Nephron progenitor cell (in vitro differentiated cells): ENCODE measurements around the gene TRERF1.
"Not testable (repeated sequence)": the region's sequence is repeated elsewhere in the genome, so short reads cannot be mapped to it uniquely, and the experiment has no call there.

Experiments
- DNase-seq: peaks from one replicate; pipeline ENCODE4 v3.0.0; 2021
- H3K27ac Mint-ChIP-seq: 2 replicates; pipeline ENCODE4 v1.8.0; 2021; ENCODE audit warnings: mild to moderate bottlenecking, moderate library complexity, mixed read lengths
- H3K27me3 Mint-ChIP-seq: 2 replicates; pipeline ENCODE4 v1.8.0; 2021; ENCODE audit warnings: mild to moderate bottlenecking, low read depth, mixed read lengths; ENCODE audit not compliant: poor library complexity
- H3K36me3 Mint-ChIP-seq: 2 replicates; pipeline ENCODE4 v1.8.0; 2021; ENCODE audit warnings: low read depth, mixed read lengths
- H3K4me1 Mint-ChIP-seq: 2 replicates; pipeline ENCODE4 v1.8.0; 2021; ENCODE audit warnings: mixed read lengths
- H3K4me3 Mint-ChIP-seq: 2 replicates; pipeline ENCODE4 v1.8.0; 2021; ENCODE audit warnings: mild to moderate bottlenecking, moderate library complexity, mixed read lengths
- H3K9me3 Mint-ChIP-seq: 2 replicates; pipeline ENCODE4 v1.8.0; 2021; ENCODE audit warnings: mild to moderate bottlenecking, moderate library complexity, mixed read lengths
- CTCF ChIP-seq: fragments of 200-600 bp; sonication (generic); IDR thresholded peaks from 2 replicates; pipeline ENCODE4 v1.5.0; 2021; ENCODE audit warnings: antibody characterized with exemption

Gene TRERF1

GRCh38 chr6:42482174-42482573 lies 30.4 kb upstream of the TRERF1 start:
- Mint-ChIP-seq H3K9me3 (no peaks in the 10 kb centered on the region), H3K4me3 (no peak overlapping the region), H3K4me1 (peaks cover 12% of the 10 kb centered on the region), H3K36me3 (no peaks in the 10 kb centered on the region), H3K27me3 (peaks cover 22% of the 10 kb centered on the region), H3K27ac (no peak overlapping the region)
- DNase-seq = no peak
- TF ChIP-seq CTCF = no peak

GRCh38 chr6:42471714-42472113 lies 20.0 kb upstream of the TRERF1 start:
- no peak for TF ChIP-seq CTCF
- Mint-ChIP-seq H3K27me3 (peaks cover 31% of the 10 kb centered on the region), H3K4me1 (no peaks in the 10 kb centered on the region), H3K27ac (no peak overlapping the region), H3K4me3 (no peak overlapping the region), H3K36me3 (no peaks in the 10 kb centered on the region), H3K9me3 (peaks cover 38% of the 10 kb centered on the region)
- no peak for DNase-seq

- no peak for TF ChIP-seq CTCF
- H3K9me3 Mint-ChIP-seq = peaks cover 38% of the 10 kb centered on the region
- H3K36me3 Mint-ChIP-seq = no peaks in the 10 kb centered on the region
- H3K27ac Mint-ChIP-seq = no peak overlapping the region
- DNase-seq = no peak
- H3K4me3 Mint-ChIP-seq = no peak overlapping the region
- no peaks in the 10 kb centered on the region for H3K4me1 Mint-ChIP-seq
- H3K27me3 Mint-ChIP-seq = peaks cover 28% of the 10 kb centered on the region
Measured at GRCh38 chr6:42471142-42471541, 19.4 kb upstream of the TRERF1 start.

- H3K4me1 Mint-ChIP-seq = no peaks in the 10 kb centered on the region
- H3K27ac Mint-ChIP-seq = no peak overlapping the region
- H3K36me3 Mint-ChIP-seq = no peaks in the 10 kb centered on the region
- no peak for TF ChIP-seq CTCF
- peaks cover 20% of the 10 kb centered on the region for H3K27me3 Mint-ChIP-seq
- H3K4me3 Mint-ChIP-seq = no peak overlapping the region
- peaks cover 51% of the 10 kb centered on the region for H3K9me3 Mint-ChIP-seq
- no peak for DNase-seq
Measured at GRCh38 chr6:42468273-42468672, 16.5 kb upstream of the TRERF1 start.

- no peaks in the 10 kb centered on the region for H3K36me3 Mint-ChIP-seq
- no peak overlapping the region for H3K27ac Mint-ChIP-seq
- no peaks in the 10 kb centered on the region for H3K4me1 Mint-ChIP-seq
- TF ChIP-seq CTCF = no peak
- H3K4me3 Mint-ChIP-seq = no peak overlapping the region
- peaks cover 51% of the 10 kb centered on the region for H3K9me3 Mint-ChIP-seq
- peaks cover 16% of the 10 kb centered on the region for H3K27me3 Mint-ChIP-seq
- no peak for DNase-seq
Measured at GRCh38 chr6:42467651-42468050, 15.9 kb upstream of the TRERF1 start.

- H3K27ac Mint-ChIP-seq, H3K36me3 Mint-ChIP-seq, DNase-seq, H3K4me3 Mint-ChIP-seq, H3K4me1 Mint-ChIP-seq: not testable (repeated sequence)
- Mint-ChIP-seq H3K9me3 (peaks cover 51% of the 10 kb centered on the region), H3K27me3 (peaks cover 17% of the 10 kb centered on the region)
Measured at GRCh38 chr6:42466470-42466869, 14.7 kb upstream of the TRERF1 start.
